Kidney epithelial cell (primary cell): Measurements from ENCODE around the gene MMEL1. TPM values are rescaled to one million over a fixed set of nuclear protein-coding genes. Genes with fewer than 3 reads are reported as not detected.
A peak's percentile ranks its signal among the peaks of the same experiment; 100 is the strongest.
"Not testable (repeated sequence)": the region's sequence is repeated elsewhere in the genome, so short reads cannot be mapped to it uniquely, and the experiment has no call there.

Experiments used
- DNase-seq: peaks from one replicate; pipeline ENCODE4 v3.0.0-alpha.2; 2010; ENCODE audit warnings: low read depth
- H3K27me3 ChIP-seq: 2 replicates; pipeline ENCODE4 v1.6.0; 2011; ENCODE audit warnings: low read length; ENCODE audit not compliant: control insufficient read depth, insufficient read depth
- H3K36me3 ChIP-seq: 2 replicates; pipeline ENCODE4 v1.5.1; 2011; ENCODE audit warnings: low read length; ENCODE audit not compliant: control insufficient read depth, insufficient read depth
- H3K4me3 ChIP-seq: 2 replicates; pipeline ENCODE4 v1.5.1; 2011; ENCODE audit warnings: low read depth, mild to moderate bottlenecking, control low read depth, low read length
- total RNA-seq: library from RNA; depleted of rRNA; stranded (reverse); fragments of >200 nt; gene quantifications from 2 replicates; pipeline ENCODE4 v1.2.3, GENCODE V29; 2015
- TF ChIP-seq, protein P1 (sequence below): IDR thresholded peaks from 2 replicates; pipeline ENCODE4 v1.5.1; 2011; ENCODE audit warnings: mild to moderate bottlenecking, moderate library complexity, low read length, control low read depth, inconsistent platforms; ENCODE audit not compliant: insufficient read depth, poor library complexity, severe bottlenecking

Gene MMEL1
- total RNA-seq, 1 donor from 2014 or later, result not detected

DNA sequence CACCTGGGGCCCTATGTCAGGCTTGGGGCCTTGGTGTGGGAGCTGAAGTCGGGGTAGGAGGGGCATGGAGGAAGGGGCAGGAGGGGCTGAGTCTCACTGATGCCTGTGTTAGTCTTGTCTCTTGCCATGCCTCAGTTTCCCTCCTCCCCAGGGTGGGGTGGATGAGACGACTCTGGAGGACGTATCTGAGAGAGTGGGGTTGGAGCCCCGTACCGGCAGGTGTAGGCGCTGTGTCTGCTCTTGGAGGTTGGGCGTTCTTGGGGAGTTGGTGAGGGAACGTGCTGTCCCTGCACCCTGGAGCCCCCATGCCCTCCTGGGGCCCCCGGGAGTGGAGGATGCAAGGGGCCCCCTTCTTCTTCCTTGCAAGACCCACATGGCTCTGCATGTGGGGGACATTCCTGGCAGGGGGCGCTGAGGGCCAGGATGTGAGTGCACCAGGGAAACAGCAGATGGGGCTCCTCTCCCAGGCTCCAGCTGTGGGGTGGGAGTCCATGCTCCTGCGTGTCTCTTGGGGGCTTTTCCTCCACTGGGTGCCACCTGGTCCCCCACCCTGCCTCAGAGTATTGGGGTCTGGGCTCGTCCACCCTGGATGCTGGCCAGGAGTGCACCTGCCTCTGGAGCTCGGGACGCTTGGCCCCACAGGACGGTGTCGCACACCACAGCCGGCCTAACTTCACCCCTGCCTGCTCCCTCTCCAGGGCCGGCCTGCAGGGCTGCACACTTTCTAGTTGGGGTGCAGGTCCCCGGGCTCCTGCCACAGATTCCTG lies 78.0 kb downstream of the MMEL1 start:
- peaks cover 12% of the 10 kb centered on the region for H3K27me3 ChIP-seq
- no peak overlapping the region for H3K4me3 ChIP-seq
- no peaks in the 10 kb centered on the region for H3K36me3 ChIP-seq
- DNase-seq, result no peak
- TF ChIP-seq, protein P1, sequence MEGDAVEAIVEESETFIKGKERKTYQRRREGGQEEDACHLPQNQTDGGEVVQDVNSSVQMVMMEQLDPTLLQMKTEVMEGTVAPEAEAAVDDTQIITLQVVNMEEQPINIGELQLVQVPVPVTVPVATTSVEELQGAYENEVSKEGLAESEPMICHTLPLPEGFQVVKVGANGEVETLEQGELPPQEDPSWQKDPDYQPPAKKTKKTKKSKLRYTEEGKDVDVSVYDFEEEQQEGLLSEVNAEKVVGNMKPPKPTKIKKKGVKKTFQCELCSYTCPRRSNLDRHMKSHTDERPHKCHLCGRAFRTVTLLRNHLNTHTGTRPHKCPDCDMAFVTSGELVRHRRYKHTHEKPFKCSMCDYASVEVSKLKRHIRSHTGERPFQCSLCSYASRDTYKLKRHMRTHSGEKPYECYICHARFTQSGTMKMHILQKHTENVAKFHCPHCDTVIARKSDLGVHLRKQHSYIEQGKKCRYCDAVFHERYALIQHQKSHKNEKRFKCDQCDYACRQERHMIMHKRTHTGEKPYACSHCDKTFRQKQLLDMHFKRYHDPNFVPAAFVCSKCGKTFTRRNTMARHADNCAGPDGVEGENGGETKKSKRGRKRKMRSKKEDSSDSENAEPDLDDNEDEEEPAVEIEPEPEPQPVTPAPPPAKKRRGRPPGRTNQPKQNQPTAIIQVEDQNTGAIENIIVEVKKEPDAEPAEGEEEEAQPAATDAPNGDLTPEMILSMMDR, result peak; percentile 59

DNA sequence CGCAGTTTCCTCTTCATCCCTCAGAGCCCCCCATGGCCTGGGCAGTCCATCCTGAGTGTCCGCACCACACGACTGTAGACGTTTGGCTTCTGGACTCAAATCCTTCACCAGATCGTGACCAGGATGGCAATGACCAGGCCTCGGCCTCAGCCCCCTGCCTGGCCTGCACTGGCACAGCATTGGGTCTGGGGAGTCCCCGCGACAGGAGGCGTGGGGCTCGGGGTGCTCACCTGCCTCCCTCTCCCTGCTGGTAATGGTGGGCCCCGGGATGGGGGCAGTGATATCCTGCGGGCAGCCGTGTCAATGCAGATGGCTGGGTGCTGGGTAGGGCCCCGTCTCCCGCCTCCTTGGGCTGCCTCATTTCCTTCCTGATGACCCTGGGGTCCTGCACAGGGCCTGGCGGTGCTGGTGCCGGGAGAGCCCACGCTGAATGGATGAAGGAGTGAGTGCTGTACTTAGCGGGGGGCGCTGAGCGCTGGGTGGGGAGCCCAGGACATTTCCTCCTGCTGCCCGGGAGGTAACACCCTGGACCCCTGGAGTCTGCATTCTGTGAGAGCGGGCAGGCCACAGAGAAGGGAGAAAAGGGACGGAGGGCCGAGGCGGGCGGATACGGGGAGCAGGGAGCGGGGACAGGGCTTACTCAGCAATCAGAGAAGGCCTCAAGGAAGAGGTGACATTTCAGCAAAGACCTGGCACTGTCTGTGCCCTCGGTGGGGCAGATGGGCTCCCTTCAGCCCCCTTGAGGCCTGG lies 78.8 kb downstream of the MMEL1 start:
- no peak overlapping the region for H3K4me3 ChIP-seq
- DNase-seq, result no peak
- H3K27me3 ChIP-seq, result peaks cover 12% of the 10 kb centered on the region
- no peaks in the 10 kb centered on the region for H3K36me3 ChIP-seq
- TF ChIP-seq, protein P1, result no peak

DNA sequence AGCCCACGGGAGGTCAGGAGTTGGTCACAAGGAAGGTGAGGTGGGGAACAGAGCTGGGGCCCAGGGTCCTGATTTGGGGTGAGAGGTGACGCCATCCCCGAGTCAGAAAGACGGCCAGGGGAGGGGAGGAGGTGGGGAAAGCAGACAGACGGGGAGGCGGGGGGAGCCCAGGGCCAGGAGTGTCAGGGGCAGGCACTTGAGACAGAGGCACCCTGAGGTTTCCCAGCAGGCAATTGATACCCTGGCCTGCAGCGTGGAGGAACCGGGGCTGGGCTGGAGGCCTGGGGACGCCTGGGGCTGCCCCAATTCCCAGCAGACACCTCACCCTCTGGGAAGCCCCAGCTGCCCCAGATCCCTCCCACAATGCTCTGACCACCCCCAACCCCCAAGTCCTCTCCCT lies 79.7 kb downstream of the MMEL1 start:
- H3K36me3 ChIP-seq, H3K4me3 ChIP-seq, DNase-seq: not testable (repeated sequence)
- peaks cover 12% of the 10 kb centered on the region for H3K27me3 ChIP-seq

DNA sequence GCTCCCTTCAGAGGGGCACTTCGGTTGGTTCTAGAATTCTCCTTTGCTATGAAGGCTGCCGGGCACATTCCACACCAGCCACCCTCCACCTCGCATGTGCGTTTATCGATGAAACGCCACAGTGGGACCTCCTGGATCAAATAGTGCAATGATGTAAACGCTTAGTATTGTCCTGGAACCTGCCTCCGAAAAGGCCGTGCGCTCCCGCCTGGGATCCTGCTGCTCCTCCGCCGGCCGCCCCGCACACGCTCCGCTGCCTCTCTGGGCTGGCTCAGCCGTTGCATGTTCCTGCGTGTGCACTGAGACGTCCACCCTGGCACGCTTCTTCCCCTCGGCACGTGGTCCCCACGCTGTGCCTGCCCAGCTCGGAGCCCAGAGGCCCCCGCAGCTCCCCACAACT lies 80.6 kb downstream of the MMEL1 start:
- no peak for DNase-seq
- Histone ChIP-seq H3K4me3 (no peak overlapping the region), H3K27me3 (peaks cover 12% of the 10 kb centered on the region), H3K36me3 (no peaks in the 10 kb centered on the region)
- TF ChIP-seq, protein P1, result no peak

DNA sequence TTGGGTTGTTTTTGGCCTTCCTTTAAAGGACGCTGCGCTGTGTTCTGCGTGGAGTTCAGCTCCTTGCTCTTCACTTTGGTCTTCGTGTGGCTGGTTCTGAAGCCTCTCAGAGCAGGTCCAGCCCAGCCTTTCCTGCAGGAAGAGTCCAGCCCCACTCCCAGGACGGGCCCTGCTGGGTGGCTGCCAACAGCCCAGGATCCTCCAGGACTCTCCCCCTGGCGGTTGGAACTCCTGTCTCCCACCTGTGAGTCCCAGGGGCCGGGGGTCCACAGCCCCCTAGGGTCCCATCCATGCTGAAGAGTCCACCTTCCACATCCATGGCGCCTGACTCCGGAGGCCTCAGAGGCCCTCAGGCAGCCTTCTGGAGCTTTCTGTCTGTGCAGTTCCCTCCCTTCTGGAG lies 81.3 kb downstream of the MMEL1 start:
- H3K4me3 ChIP-seq, result not testable (repeated sequence)

DNA sequence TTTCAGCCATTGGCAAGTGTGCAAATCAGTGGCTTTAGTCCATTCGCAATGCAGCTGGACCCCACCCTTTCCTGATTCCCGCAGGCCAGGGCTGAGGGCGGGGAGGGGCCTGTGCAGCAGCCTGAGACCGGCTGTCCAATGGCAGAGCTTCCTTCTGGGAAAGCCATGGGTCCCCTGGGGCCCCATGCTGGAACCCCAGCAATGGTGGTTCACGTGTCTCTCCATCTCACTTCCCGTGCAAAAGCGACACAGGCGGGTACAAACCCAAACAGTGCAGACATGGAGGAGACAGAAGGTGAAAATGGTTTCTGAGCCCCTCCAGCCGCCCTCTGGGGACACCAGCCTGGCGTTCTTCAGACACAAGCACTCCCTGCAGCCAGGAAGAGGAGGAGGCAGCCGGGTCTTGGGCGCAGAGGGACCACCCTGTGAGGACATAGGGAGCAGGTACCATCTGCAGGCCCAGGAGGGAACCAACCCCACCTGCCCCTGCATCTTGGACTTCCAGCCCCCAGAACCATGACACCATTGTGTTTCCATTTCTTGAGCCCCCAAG lies 82.4 kb downstream of the MMEL1 start:
- DNase-seq, H3K4me3 ChIP-seq, H3K36me3 ChIP-seq, H3K27me3 ChIP-seq: not testable (repeated sequence)

More for the DNA sequence above, 81.3 kb downstream of the MMEL1 start:
- H3K36me3 ChIP-seq, DNase-seq: not testable (repeated sequence)
- H3K27me3 ChIP-seq, result peaks cover 12% of the 10 kb centered on the region

DNA sequence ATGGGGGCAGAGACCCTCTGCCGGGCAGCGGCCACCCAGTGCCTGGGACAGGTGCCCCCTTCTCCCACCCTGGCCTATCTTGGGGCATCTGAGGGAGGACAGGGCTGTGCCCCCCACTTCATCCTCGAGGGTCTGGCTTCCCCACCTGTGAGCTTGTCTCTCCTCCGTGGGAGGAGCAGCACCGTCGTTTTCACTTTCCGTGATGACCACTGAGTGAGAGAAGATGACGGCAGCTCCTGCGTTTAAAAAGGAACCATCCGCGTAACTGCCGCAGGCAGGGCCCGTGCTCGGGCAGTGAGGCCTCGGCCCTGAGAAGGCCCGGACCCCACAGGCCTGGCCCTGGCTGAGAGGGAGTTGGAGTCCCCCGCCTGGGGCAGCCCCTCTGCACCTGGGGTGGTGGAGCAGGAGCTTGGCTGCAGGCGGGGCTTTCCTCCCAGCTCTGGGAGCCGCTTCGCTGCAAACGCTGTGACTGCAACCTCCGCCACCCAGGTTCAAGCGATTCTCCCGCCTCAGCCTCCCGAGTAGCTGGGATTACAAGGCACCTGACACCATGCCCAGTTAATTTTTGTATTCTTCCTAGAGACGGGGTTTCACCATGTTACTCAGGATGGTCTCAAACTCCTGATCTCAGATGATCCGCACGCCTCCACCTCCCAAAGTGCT lies 83.3 kb downstream of the MMEL1 start:
- not testable (repeated sequence) for DNase-seq, H3K27me3 ChIP-seq, H3K4me3 ChIP-seq, H3K36me3 ChIP-seq
